ENCODE measurements around the gene IQCH. TPM values are rescaled to one million over a fixed set of nuclear protein-coding genes. Genes with fewer than 3 reads are reported as not detected.

IQCH gene
- total RNA-seq, 4 donors from 2014 or later: 0.27 to 4.6 (median 1.1) TPM; not detected in 1

GRCh38 chr15:67472957-67473356 is 218.4 kb downstream of the IQCH start:
- no peak for ATAC-seq
- Histone ChIP-seq H3K9me3 (no peaks in the 10 kb centered on the region), H3K4me1 (peaks cover 0 to 7% (median 0%) of the 10 kb centered on the region in 3 donors), H3K27me3 (no peaks in the 10 kb centered on the region), H3K4me3 (no peak overlapping the region), H3K27ac (no peak overlapping the region), H3K36me3 (peaks cover 0 to 6% of the 10 kb centered on the region in 2 donors)
- 100% methylated on average over 1 of the region's 1 CpG; no CpG with 5 or more reads in 1 of the 2 donors for WGBS, 2 donors (ENCODE audit: low coverage in 1 of 2)
- TF ChIP-seq POLR2A (IDR thresholded peaks at IDR 0.05) (no peak), EP300 (IDR thresholded peaks at IDR 0.05) (no peak), POLR2AphosphoS5 (IDR thresholded peaks at IDR 0.05) (no peak)
- TF ChIP-seq, protein P1, sequence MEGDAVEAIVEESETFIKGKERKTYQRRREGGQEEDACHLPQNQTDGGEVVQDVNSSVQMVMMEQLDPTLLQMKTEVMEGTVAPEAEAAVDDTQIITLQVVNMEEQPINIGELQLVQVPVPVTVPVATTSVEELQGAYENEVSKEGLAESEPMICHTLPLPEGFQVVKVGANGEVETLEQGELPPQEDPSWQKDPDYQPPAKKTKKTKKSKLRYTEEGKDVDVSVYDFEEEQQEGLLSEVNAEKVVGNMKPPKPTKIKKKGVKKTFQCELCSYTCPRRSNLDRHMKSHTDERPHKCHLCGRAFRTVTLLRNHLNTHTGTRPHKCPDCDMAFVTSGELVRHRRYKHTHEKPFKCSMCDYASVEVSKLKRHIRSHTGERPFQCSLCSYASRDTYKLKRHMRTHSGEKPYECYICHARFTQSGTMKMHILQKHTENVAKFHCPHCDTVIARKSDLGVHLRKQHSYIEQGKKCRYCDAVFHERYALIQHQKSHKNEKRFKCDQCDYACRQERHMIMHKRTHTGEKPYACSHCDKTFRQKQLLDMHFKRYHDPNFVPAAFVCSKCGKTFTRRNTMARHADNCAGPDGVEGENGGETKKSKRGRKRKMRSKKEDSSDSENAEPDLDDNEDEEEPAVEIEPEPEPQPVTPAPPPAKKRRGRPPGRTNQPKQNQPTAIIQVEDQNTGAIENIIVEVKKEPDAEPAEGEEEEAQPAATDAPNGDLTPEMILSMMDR (IDR thresholded peaks at IDR 0.05): no peak

GRCh38 chr15:67474405-67475110 is 220.0 kb downstream of the IQCH start:
- Histone ChIP-seq H3K36me3 (peaks cover 0 to 6% of the 10 kb centered on the region in 2 donors), H3K4me1 (no peaks in the 10 kb centered on the region), H3K27ac (no peak overlapping the region), H3K27me3 (no peaks in the 10 kb centered on the region), H3K4me3 (no peak overlapping the region), H3K9me3 (no peaks in the 10 kb centered on the region)
- TF ChIP-seq POLR2A (IDR thresholded peaks at IDR 0.05): no peak
- TF ChIP-seq EP300 (IDR thresholded peaks at IDR 0.05): no peak
- no peak for TF ChIP-seq POLR2AphosphoS5 (IDR thresholded peaks at IDR 0.05)
- TF ChIP-seq, protein P1 (IDR thresholded peaks at IDR 0.05): no peak
- 76 to 92% methylated on average over 4 to 5 of the region's 5 CpGs for WGBS, 2 donors (ENCODE audit: low coverage in 1 of 2)
- no peak for ATAC-seq

DNA sequence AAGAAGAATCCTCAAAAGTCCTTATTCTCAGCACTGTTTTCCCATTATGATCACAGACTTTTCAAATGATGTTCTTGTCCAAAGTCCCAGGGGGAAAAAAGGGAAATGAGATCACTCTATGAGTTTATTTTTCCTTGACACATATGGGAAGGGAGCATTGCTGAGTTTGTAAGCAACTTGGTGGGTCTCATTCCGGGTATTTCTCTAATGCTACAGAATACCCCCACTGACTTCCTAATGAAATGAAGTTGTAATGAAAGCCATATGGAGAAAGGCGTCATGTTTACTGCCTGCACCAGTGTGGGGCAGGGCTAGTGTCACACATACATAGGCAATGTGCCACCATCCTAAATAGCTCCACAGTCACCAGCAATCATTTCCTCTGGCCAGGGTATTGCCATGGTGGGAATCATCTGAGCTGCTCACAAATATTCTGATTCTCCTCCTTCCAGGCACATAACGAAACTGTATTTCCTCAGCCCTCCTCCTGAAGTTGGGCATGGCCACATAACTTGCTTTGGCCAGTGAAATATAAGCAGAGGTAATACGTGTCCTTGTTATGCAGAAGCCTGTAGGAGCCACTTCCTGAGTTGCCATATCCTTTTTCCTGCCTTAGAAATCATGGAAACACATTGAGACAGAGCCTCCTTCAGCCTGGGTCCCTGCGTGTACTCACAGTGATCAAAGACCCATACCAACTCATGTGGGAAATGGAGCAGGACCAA is 225.4 kb downstream of the IQCH start:
- no peak for ATAC-seq
- no peaks in the 10 kb centered on the region for H3K27me3 ChIP-seq
- H3K9me3 ChIP-seq: no peaks in the 10 kb centered on the region
- H3K4me1 ChIP-seq: no peaks in the 10 kb centered on the region
- WGBS, 2 donors (ENCODE audit: low coverage in 1 of 2): 63 to 67% methylated on average over 3 to 4 of the region's 5 CpGs
- H3K36me3 ChIP-seq: no peaks in the 10 kb centered on the region
- H3K4me3 ChIP-seq: no peak overlapping the region
- H3K27ac ChIP-seq: no peak overlapping the region
- no peak for TF ChIP-seq POLR2A (IDR thresholded peaks at IDR 0.05)
- TF ChIP-seq, protein P1 (IDR thresholded peaks at IDR 0.05): no peak
- no peak for TF ChIP-seq EP300 (IDR thresholded peaks at IDR 0.05)
- no peak for TF ChIP-seq POLR2AphosphoS5 (IDR thresholded peaks at IDR 0.05)

DNA sequence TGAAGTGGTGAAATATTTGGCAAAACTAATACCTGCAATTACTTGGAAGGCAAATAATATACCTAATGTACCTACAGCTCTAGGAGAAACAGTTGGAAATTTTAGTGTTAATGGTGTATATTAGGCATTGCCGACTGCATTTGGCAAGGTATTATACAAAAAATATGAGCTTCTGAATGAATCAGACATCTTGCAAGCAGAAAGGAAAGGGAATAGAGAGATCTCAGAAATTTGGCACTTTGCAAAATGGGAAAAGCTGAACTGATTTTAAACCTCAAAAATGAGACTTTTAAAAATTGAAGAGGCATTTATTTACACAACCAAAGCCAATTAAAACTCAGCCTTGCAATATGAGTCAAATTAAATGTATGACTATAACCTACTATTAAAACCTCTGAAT is 226.2 kb downstream of the IQCH start:
- H3K4me3 ChIP-seq: no peak overlapping the region
- H3K9me3 ChIP-seq: no peaks in the 10 kb centered on the region
- 48 to 63% methylated on average over 1 of the region's 1 CpG for WGBS, 2 donors (ENCODE audit: low coverage in 1 of 2)
- no peaks in the 10 kb centered on the region for H3K27me3 ChIP-seq
- H3K36me3 ChIP-seq: no peaks in the 10 kb centered on the region
- TF ChIP-seq POLR2AphosphoS5 (IDR thresholded peaks at IDR 0.05) (no peak), EP300 (IDR thresholded peaks at IDR 0.05) (no peak), POLR2A (IDR thresholded peaks at IDR 0.05) (no peak)
- TF ChIP-seq, protein P1 (IDR thresholded peaks at IDR 0.05): no peak
- H3K27ac ChIP-seq: no peak overlapping the region
- no peak for ATAC-seq
- no peaks in the 10 kb centered on the region for H3K4me1 ChIP-seq
